H9 (cell line): ENCODE measurements around the gene ALKBH4. TPM values are rescaled to one million over a fixed set of nuclear protein-coding genes. Genes with fewer than 3 reads are reported as not detected.

Source experiments
- DNase-seq: peaks from one replicate; pipeline ENCODE4 v3.0.0-alpha.2; 2017
- H2AFZ ChIP-seq: one replicate; pipeline ENCODE4 v1.6.1; 2013; ENCODE audit warnings: mild to moderate bottlenecking, low read length, control low read depth, moderate library complexity
- H2AK5ac ChIP-seq: 2 replicates; pipeline ENCODE4 v1.6.1; 2013; ENCODE audit warnings: low read length, control low read depth, mixed read lengths; ENCODE audit not compliant: insufficient read length
- H2BK120ac ChIP-seq: one replicate; pipeline ENCODE4 v1.6.1; 2013; ENCODE audit warnings: low read depth, mild to moderate bottlenecking, low read length, control low read depth, inconsistent platforms; ENCODE audit not compliant: poor library complexity, severe bottlenecking
- H2BK12ac ChIP-seq: 2 replicates; pipeline ENCODE4 v1.6.1; 2013; ENCODE audit warnings: low read length, control low read depth, mixed read lengths, low read depth; ENCODE audit not compliant: insufficient read length
- H2BK15ac ChIP-seq: 2 replicates; pipeline ENCODE4 v1.6.1; 2013; ENCODE audit warnings: low read depth, low read length, control low read depth
- H2BK20ac ChIP-seq: one replicate; pipeline ENCODE4 v1.6.1; 2013; ENCODE audit warnings: low read depth, mild to moderate bottlenecking, low read length, control low read depth, inconsistent platforms; ENCODE audit not compliant: poor library complexity, severe bottlenecking
- H2BK5ac ChIP-seq: 2 replicates; pipeline ENCODE4 v1.6.1; 2013; ENCODE audit warnings: low read length, control low read depth, mixed read lengths; ENCODE audit not compliant: insufficient read length
- H3K14ac ChIP-seq: 2 replicates; pipeline ENCODE4 v1.6.1; 2013; ENCODE audit warnings: low read length, control low read depth; ENCODE audit not compliant: insufficient read depth
- H3K18ac ChIP-seq: 2 replicates; pipeline ENCODE4 v1.6.1; 2013; ENCODE audit warnings: low read depth, mild to moderate bottlenecking, mixed read lengths, low read length, control low read depth; ENCODE audit not compliant: insufficient read length
- H3K23ac ChIP-seq: 2 replicates; pipeline ENCODE4 v1.6.1; 2013; ENCODE audit warnings: low read length, control low read depth, mixed read lengths, low read depth; ENCODE audit not compliant: insufficient read length
- H3K23me2 ChIP-seq: 2 replicates; pipeline ENCODE4 v1.6.1; 2013; ENCODE audit warnings: low read depth, mild to moderate bottlenecking, mixed read lengths, low read length, control low read depth; ENCODE audit not compliant: insufficient read length, poor library complexity, severe bottlenecking
- H3K27ac ChIP-seq: 2 replicates; pipeline ENCODE4 v1.5.1; 2013; ENCODE audit warnings: low read length, control low read depth, mixed read lengths, low read depth; ENCODE audit not compliant: insufficient read length
- H3K27me3 ChIP-seq: 2 replicates; pipeline ENCODE4 v1.6.1; 2013; ENCODE audit warnings: low read length, control low read depth, inconsistent platforms; ENCODE audit not compliant: insufficient read depth
- H3K4ac ChIP-seq: 2 replicates; pipeline ENCODE4 v1.6.1; 2013; ENCODE audit warnings: low read depth, mild to moderate bottlenecking, control low read depth, inconsistent platforms, low read length, moderate library complexity
- H3K4me1 ChIP-seq: 2 replicates; pipeline ENCODE4 v1.6.1; 2013; ENCODE audit warnings: low read length, control low read depth, inconsistent platforms; ENCODE audit not compliant: insufficient read depth
- H3K4me2 ChIP-seq: 2 replicates; pipeline ENCODE4 v1.6.1; 2013; ENCODE audit warnings: low read length, control low read depth, mixed read lengths; ENCODE audit not compliant: insufficient read length, insufficient read depth
- H3K56ac ChIP-seq: 2 replicates; pipeline ENCODE4 v1.6.1; 2013; ENCODE audit warnings: low read depth, mild to moderate bottlenecking, mixed read lengths, low read length, control low read depth; ENCODE audit not compliant: insufficient read length
- H3K79me1 ChIP-seq: 2 replicates; pipeline ENCODE4 v1.6.1; 2013; ENCODE audit warnings: low read depth, mild to moderate bottlenecking, moderate library complexity, low read length, control low read depth, inconsistent platforms; ENCODE audit not compliant: insufficient read depth, poor library complexity, severe bottlenecking
- H3K79me2 ChIP-seq: 2 replicates; pipeline ENCODE4 v1.6.1; 2013; ENCODE audit warnings: low read length, control low read depth, inconsistent platforms; ENCODE audit not compliant: insufficient read depth
- H3K9ac ChIP-seq: 2 replicates; pipeline ENCODE4 v1.6.1; 2013; ENCODE audit warnings: low read length, control low read depth, mixed read lengths; ENCODE audit not compliant: insufficient read length; ENCODE audit errors: extremely low read depth
- H3K9me3 ChIP-seq: one replicate; pipeline ENCODE4 v1.6.1; 2013; ENCODE audit warnings: low read depth, low read length, inconsistent platforms; ENCODE audit not compliant: control insufficient read depth
- H3T11ph ChIP-seq: one replicate; pipeline ENCODE4 v1.6.1; 2013; ENCODE audit warnings: mild to moderate bottlenecking, low read length, control low read depth, inconsistent platforms
- H4K20me1 ChIP-seq: one replicate; pipeline ENCODE4 v1.6.1; 2013; ENCODE audit not compliant: control insufficient read depth, insufficient read length, insufficient read depth
- H4K5ac ChIP-seq: 2 replicates; pipeline ENCODE4 v1.6.1; 2013; ENCODE audit warnings: low read depth, mild to moderate bottlenecking, mixed read lengths, low read length, control low read depth; ENCODE audit not compliant: insufficient read length
- H4K8ac ChIP-seq: replicated peaks from 2 replicates; pipeline ENCODE4 v1.6.1; 2013; ENCODE audit warnings: low read length, control low read depth, mixed read lengths, low read depth; ENCODE audit not compliant: insufficient read length
- H4K91ac ChIP-seq: 2 replicates; pipeline ENCODE4 v1.6.1; 2013; ENCODE audit warnings: low read depth, mild to moderate bottlenecking, moderate library complexity, mixed read lengths, low read length, control low read depth; ENCODE audit not compliant: insufficient read length
- H3K27ac Mint-ChIP-seq, 3 experiments: 2 replicates in 2 of 3; 3 replicates in 1 of 3; pipeline ENCODE4 v1.8.0; 2020 to 2021; ENCODE audit warnings: mixed read lengths in 3 of 3, mild to moderate bottlenecking in 1 of 3, moderate library complexity in 1 of 3
- H3K27me3 Mint-ChIP-seq: 2 replicates; pipeline ENCODE4 v1.8.0; 2021; ENCODE audit warnings: low read depth, mild to moderate bottlenecking, moderate library complexity, mixed read lengths
- H3K36me3 Mint-ChIP-seq, 3 experiments: 2 replicates in 2 of 3; 3 replicates in 1 of 3; pipeline ENCODE4 v1.8.0; 2020 to 2021; ENCODE audit warnings: low read depth in 3 of 3, mixed read lengths in 3 of 3; ENCODE audit not compliant: insufficient read depth in 1 of 3
- H3K4me1 Mint-ChIP-seq, 2 experiments: 2 replicates each; pipeline ENCODE4 v1.8.0; 2020; ENCODE audit warnings: mixed read lengths in 2 of 2
- H3K4me3 Mint-ChIP-seq, 2 experiments: 2 replicates in 1 of 2; 3 replicates in 1 of 2; pipeline ENCODE4 v1.8.0; 2020 to 2021; ENCODE audit warnings: mild to moderate bottlenecking in 2 of 2, mixed read lengths in 2 of 2, moderate library complexity in 1 of 2
- H3K9me3 Mint-ChIP-seq, 2 experiments: 2 replicates in 1 of 2; 3 replicates in 1 of 2; pipeline ENCODE4 v1.8.0; 2020; ENCODE audit warnings: mild to moderate bottlenecking in 2 of 2, mixed read lengths in 2 of 2, moderate library complexity in 1 of 2
- CTCF ChIP-seq: fragments of 200-600 bp; sonication (generic); conservative IDR thresholded peaks from 3 replicates; pipeline ENCODE4 v1.8.0; 2021; ENCODE audit warnings: antibody characterized with exemption, mild to moderate bottlenecking
- WGBS: extraction: QIAGEN DNeasy Blood & Tissue Kit; methylation state at CpG from one replicate; pipeline ENCODE4 v1.1.7; 2013; ENCODE audit warnings: missing lambda C conversion rate, low lambda C conversion rate, mixed read lengths; ENCODE audit not compliant: insufficient read length; ENCODE audit errors: extremely low coverage; 5-methylcytosine and 5-hydroxymethylcytosine counted together
- total RNA-seq: library from RNA; stranded (reverse); gene quantifications from 2 replicates; pipeline ENCODE4 v1.2.1, GENCODE V29; 2021

ALKBH4 gene
- total RNA-seq, 1 experiment from 2014 or later = 23.9 TPM

GRCh38 chr7:102410918-102411317 is 53.7 kb downstream of the ALKBH4 start:
- Histone ChIP-seq H4K8ac (no peak overlapping the region), H3K23me2 (no peaks in the 10 kb centered on the region), H4K5ac (no peak overlapping the region), H3K27ac (no peak overlapping the region), H3K56ac (no peak overlapping the region), H2BK120ac (no peak overlapping the region), H3K79me1 (peaks cover 2% of the 10 kb centered on the region), H3K18ac (no peak overlapping the region), H3K27me3 (no peaks in the 10 kb centered on the region), H3K9ac (no peak overlapping the region), H3K4me1 (no peaks in the 10 kb centered on the region), H3K79me2 (no peaks in the 10 kb centered on the region), H2BK15ac (no peak overlapping the region), H2AK5ac (no peak overlapping the region), H2AFZ (no peak overlapping the region), H3K23ac (no peak overlapping the region), H3K9me3 (no peaks in the 10 kb centered on the region), H3K4me2 (no peak overlapping the region), H4K20me1 (no peaks in the 10 kb centered on the region), H3K14ac (no peak overlapping the region), H2BK5ac (no peak overlapping the region), H2BK12ac (no peak overlapping the region), H3T11ph (no peak overlapping the region), H4K91ac (no peak overlapping the region), H3K4ac (no peak overlapping the region), H2BK20ac (no peak overlapping the region)
- WGBS = no CpG with 5 or more reads among the region's 5 CpGs
- Mint-ChIP-seq H3K4me1 (no peaks in the 10 kb centered on the region), H3K27ac (no peak overlapping the region), H3K36me3 (peaks cover 50 to 91% (median 86%) of the 10 kb centered on the region in 3 experiments), H3K27me3 (no peaks in the 10 kb centered on the region), H3K9me3 (peaks cover 7 to 13% of the 10 kb centered on the region in 2 experiments), H3K4me3 (no peak overlapping the region)
- no peak for DNase-seq
- no peak for TF ChIP-seq CTCF
